HEK293 (cell line): Measurements from ENCODE around the gene LPGAT1.

Experiments used
- FEZF1 ChIP-seq: fragments of 450-650 bp; formaldehyde crosslinking; IDR thresholded peaks from 2 replicates; pipeline ENCODE4 v1.5.1; 2016; ENCODE audit warnings: missing biosample characterization, missing genetic modification characterization
- GFI1B ChIP-seq: fragments of 450-650 bp; formaldehyde crosslinking; IDR thresholded peaks from 2 replicates; pipeline ENCODE4 v1.5.1; 2016; ENCODE audit warnings: missing biosample characterization, missing genetic modification characterization
- KLF1 ChIP-seq: fragments of 450-650 bp; formaldehyde crosslinking; IDR thresholded peaks from 2 replicates; pipeline ENCODE4 v1.5.1; 2016; ENCODE audit warnings: missing biosample characterization, missing genetic modification characterization
- KLF16 ChIP-seq: fragments of 450-650 bp; formaldehyde crosslinking; IDR thresholded peaks from 2 replicates; pipeline ENCODE4 v1.5.1; 2017; ENCODE audit warnings: missing biosample characterization, missing genetic modification characterization
- MZF1 ChIP-seq: fragments of 450-650 bp; formaldehyde crosslinking; IDR thresholded peaks from 2 replicates; pipeline ENCODE4 v1.5.1; 2017; ENCODE audit warnings: missing biosample characterization, missing genetic modification characterization, borderline replicate concordance
- SALL2 ChIP-seq: fragments of 450-650 bp; formaldehyde crosslinking; IDR thresholded peaks from 2 replicates; pipeline ENCODE4 v1.5.0; 2017; ENCODE audit warnings: missing biosample characterization, mild to moderate bottlenecking, missing genetic modification characterization, borderline replicate concordance
- SCRT2 ChIP-seq: fragments of 450-650 bp; formaldehyde crosslinking; IDR thresholded peaks from 2 replicates; pipeline ENCODE4 v1.5.1; 2016; ENCODE audit warnings: missing biosample characterization, missing genetic modification characterization
- TRIM28 ChIP-seq: IDR thresholded peaks from 2 replicates; pipeline ENCODE4 v1.6.1; 2011; ENCODE audit warnings: low read length, control low read depth, borderline replicate concordance
- WT1 ChIP-seq: fragments of 450-650 bp; formaldehyde crosslinking; IDR thresholded peaks from 2 replicates; pipeline ENCODE4 v1.5.1; 2016; ENCODE audit warnings: missing biosample characterization, missing genetic modification characterization
- ZNF184 ChIP-seq: fragments of 450-650 bp; IDR thresholded peaks from 2 replicates; pipeline ENCODE4 v1.5.1; 2018; ENCODE audit warnings: missing biosample characterization, mild to moderate bottlenecking, missing genetic modification characterization
- ZNF2 ChIP-seq: fragments of 450-650 bp; formaldehyde crosslinking; IDR thresholded peaks from 2 replicates; pipeline ENCODE4 v1.5.1; 2016; ENCODE audit warnings: missing biosample characterization, missing genetic modification characterization
- ZNF239 ChIP-seq: fragments of 450-650 bp; formaldehyde crosslinking; IDR thresholded peaks from 2 replicates; pipeline ENCODE4 v1.5.1; 2016; ENCODE audit warnings: missing biosample characterization, missing genetic modification characterization
- ZNF324 ChIP-seq: fragments of 450-650 bp; formaldehyde crosslinking; IDR thresholded peaks from 2 replicates; pipeline ENCODE4 v1.5.1; 2016; ENCODE audit warnings: missing biosample characterization, missing genetic modification characterization
- ZNF391 ChIP-seq: fragments of 450-650 bp; formaldehyde crosslinking; IDR thresholded peaks from 2 replicates; pipeline ENCODE4 v1.5.1; 2016; ENCODE audit warnings: low read depth, missing biosample characterization, missing genetic modification characterization, borderline replicate concordance
- ZNF394 ChIP-seq: fragments of 450-650 bp; formaldehyde crosslinking; IDR thresholded peaks from 2 replicates; pipeline ENCODE4 v1.5.1; 2016; ENCODE audit warnings: missing biosample characterization, missing genetic modification characterization, mild to moderate bottlenecking, moderate library complexity, borderline replicate concordance
- ZNF404 ChIP-seq: fragments of 450-650 bp; formaldehyde crosslinking; IDR thresholded peaks from 2 replicates; pipeline ENCODE4 v1.5.1; 2017; ENCODE audit warnings: missing biosample characterization, missing genetic modification characterization
- ZNF585B ChIP-seq: fragments of 450-650 bp; formaldehyde crosslinking; IDR thresholded peaks from 2 replicates; pipeline ENCODE4 v1.5.1; 2016; ENCODE audit warnings: missing biosample characterization, missing genetic modification characterization
- ZNF629 ChIP-seq: fragments of 450-650 bp; formaldehyde crosslinking; IDR thresholded peaks from 2 replicates; pipeline ENCODE4 v1.5.1; 2017; ENCODE audit warnings: missing biosample characterization, missing genetic modification characterization
- ZNF654 ChIP-seq: fragments of 450-650 bp; formaldehyde crosslinking; IDR thresholded peaks from 2 replicates; pipeline ENCODE4 v1.5.1; 2016; ENCODE audit warnings: low read depth, missing biosample characterization, missing genetic modification characterization
- ZNF660 ChIP-seq: fragments of 450-650 bp; IDR thresholded peaks from 2 replicates; pipeline ENCODE4 v1.5.1; 2018; ENCODE audit warnings: missing biosample characterization, mild to moderate bottlenecking, missing genetic modification characterization
- ZNF747 ChIP-seq: fragments of 450-650 bp; formaldehyde crosslinking; IDR thresholded peaks from 2 replicates; pipeline ENCODE4 v1.5.1; 2016; ENCODE audit warnings: missing biosample characterization, missing genetic modification characterization
- ZNF776 ChIP-seq: fragments of 450-650 bp; formaldehyde crosslinking; IDR thresholded peaks from 2 replicates; pipeline ENCODE4 v1.5.0; 2017; ENCODE audit warnings: missing biosample characterization, missing genetic modification characterization, borderline replicate concordance
- TF ChIP-seq, protein P1 (sequence below): fragments of 450-650 bp; formaldehyde crosslinking; IDR thresholded peaks from 2 replicates; pipeline ENCODE4 v1.5.1; 2017; ENCODE audit warnings: missing biosample characterization, missing genetic modification characterization
- TF ChIP-seq, protein P2 (sequence below): fragments of 450-650 bp; formaldehyde crosslinking; IDR thresholded peaks from 2 replicates; pipeline ENCODE4 v1.5.1; 2016; ENCODE audit warnings: missing biosample characterization, missing genetic modification characterization
- TF ChIP-seq, protein P3 (sequence below): fragments of 450-650 bp; formaldehyde crosslinking; optimal IDR thresholded peaks from 2 replicates; pipeline ENCODE3; 2016; ENCODE audit warnings: missing biosample characterization, mild to moderate bottlenecking, missing genetic modification characterization
- TF ChIP-seq, protein P4 (sequence below): fragments of 450-650 bp; formaldehyde crosslinking; IDR thresholded peaks from 2 replicates; pipeline ENCODE4 v1.5.1; 2017; ENCODE audit warnings: missing biosample characterization, missing genetic modification characterization
- TF ChIP-seq, protein P5 (sequence below): fragments of 450-650 bp; formaldehyde crosslinking; IDR thresholded peaks from 2 replicates; pipeline ENCODE4 v1.5.1; 2017; ENCODE audit warnings: missing biosample characterization, missing genetic modification characterization
- TF ChIP-seq, protein P6 (sequence below): fragments of 450-650 bp; formaldehyde crosslinking; IDR thresholded peaks from 2 replicates; pipeline ENCODE4 v1.5.1; 2016; ENCODE audit warnings: missing biosample characterization, missing genetic modification characterization

Gene LPGAT1

DNA sequence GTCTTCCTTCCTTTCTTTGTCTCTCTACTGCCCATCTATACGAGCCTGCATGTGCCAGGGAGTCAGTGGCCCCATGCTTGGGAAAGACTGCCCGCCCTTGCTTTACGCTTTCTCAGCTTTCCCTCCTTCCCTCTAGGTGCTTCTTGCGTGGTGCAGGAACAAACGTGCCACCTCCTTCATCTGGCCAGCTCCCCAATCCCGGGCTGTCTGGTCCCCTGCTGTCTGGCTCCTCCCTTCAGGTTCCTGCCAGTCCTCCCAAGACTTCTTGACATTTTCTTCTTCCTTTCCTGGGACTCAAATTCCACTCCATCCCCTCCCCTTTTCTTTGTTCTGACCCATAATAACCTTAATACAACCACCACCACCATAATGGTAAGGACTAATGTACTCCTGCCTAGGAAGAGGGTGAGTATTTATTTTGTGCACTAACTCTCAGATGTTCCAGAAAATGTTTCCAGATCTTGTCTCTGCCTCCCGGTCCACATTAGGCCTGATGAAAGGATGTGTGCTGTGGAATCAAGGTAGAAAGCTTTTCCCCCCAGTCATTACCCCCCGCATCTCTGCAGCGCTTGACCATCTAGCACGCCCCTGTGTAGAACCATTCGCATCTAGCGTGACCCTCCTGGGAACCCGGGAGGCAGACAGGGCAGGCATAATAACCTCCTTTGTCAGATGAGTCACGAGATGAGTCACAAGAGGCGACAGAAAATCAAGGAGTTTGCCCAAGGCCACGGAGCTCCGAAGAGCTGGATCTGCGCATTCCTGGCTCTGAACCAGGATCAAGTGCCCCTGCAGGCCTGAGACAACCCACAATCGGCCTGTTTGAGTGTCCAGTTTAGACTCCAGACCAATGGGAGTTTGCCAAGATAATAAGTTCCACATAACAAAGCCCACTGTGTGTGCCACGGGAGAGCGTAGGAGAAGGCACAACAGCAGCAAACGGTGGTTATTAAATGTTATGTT is 95.1 kb downstream of the LPGAT1 start (continued):
- TF ChIP-seq SCRT2 (tag by site-specific recombination): peak; percentile 54
- TF ChIP-seq, protein P1, sequence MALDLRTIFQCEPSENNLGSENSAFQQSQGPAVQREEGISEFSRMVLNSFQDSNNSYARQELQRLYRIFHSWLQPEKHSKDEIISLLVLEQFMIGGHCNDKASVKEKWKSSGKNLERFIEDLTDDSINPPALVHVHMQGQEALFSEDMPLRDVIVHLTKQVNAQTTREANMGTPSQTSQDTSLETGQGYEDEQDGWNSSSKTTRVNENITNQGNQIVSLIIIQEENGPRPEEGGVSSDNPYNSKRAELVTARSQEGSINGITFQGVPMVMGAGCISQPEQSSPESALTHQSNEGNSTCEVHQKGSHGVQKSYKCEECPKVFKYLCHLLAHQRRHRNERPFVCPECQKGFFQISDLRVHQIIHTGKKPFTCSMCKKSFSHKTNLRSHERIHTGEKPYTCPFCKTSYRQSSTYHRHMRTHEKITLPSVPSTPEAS (tag by site-specific recombination): no peak
- TF ChIP-seq FEZF1 (tag by site-specific recombination): 0 out of 2 replicates have a peak, but pooled peaks have one; percentile 15
- no peak for TF ChIP-seq SALL2 (tag by site-specific recombination)
- TF ChIP-seq ZNF184: no peak
- TF ChIP-seq, protein P2, sequence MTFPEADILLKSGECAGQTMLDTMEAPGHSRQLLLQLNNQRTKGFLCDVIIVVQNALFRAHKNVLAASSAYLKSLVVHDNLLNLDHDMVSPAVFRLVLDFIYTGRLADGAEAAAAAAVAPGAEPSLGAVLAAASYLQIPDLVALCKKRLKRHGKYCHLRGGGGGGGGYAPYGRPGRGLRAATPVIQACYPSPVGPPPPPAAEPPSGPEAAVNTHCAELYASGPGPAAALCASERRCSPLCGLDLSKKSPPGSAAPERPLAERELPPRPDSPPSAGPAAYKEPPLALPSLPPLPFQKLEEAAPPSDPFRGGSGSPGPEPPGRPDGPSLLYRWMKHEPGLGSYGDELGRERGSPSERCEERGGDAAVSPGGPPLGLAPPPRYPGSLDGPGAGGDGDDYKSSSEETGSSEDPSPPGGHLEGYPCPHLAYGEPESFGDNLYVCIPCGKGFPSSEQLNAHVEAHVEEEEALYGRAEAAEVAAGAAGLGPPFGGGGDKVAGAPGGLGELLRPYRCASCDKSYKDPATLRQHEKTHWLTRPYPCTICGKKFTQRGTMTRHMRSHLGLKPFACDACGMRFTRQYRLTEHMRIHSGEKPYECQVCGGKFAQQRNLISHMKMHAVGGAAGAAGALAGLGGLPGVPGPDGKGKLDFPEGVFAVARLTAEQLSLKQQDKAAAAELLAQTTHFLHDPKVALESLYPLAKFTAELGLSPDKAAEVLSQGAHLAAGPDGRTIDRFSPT (tag by site-specific recombination): peak; percentile 92
- TF ChIP-seq ZNF404 (tag by site-specific recombination): no peak
- TF ChIP-seq ZNF776 (tag by site-specific recombination): no peak
- TF ChIP-seq, protein P3, sequence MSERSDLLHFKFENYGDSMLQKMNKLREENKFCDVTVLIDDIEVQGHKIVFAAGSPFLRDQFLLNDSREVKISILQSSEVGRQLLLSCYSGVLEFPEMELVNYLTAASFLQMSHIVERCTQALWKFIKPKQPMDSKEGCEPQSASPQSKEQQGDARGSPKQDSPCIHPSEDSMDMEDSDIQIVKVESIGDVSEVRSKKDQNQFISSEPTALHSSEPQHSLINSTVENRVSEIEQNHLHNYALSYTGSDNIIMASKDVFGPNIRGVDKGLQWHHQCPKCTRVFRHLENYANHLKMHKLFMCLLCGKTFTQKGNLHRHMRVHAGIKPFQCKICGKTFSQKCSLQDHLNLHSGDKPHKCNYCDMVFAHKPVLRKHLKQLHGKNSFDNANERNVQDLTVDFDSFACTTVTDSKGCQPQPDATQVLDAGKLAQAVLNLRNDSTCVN (tag by site-specific recombination): peak; percentile 17
- no peak for TF ChIP-seq KLF1
- TF ChIP-seq, protein P4, sequence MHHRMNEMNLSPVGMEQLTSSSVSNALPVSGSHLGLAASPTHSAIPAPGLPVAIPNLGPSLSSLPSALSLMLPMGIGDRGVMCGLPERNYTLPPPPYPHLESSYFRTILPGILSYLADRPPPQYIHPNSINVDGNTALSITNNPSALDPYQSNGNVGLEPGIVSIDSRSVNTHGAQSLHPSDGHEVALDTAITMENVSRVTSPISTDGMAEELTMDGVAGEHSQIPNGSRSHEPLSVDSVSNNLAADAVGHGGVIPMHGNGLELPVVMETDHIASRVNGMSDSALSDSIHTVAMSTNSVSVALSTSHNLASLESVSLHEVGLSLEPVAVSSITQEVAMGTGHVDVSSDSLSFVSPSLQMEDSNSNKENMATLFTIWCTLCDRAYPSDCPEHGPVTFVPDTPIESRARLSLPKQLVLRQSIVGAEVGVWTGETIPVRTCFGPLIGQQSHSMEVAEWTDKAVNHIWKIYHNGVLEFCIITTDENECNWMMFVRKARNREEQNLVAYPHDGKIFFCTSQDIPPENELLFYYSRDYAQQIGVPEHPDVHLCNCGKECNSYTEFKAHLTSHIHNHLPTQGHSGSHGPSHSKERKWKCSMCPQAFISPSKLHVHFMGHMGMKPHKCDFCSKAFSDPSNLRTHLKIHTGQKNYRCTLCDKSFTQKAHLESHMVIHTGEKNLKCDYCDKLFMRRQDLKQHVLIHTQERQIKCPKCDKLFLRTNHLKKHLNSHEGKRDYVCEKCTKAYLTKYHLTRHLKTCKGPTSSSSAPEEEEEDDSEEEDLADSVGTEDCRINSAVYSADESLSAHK (tag by site-specific recombination): no peak
- no peak for TF ChIP-seq ZNF585B (tag by site-specific recombination)
- TF ChIP-seq ZNF391 (tag by site-specific recombination): no peak
- peak; percentile 79 for TF ChIP-seq ZNF629
- peak; percentile 60; the same call in 1 of the 2 replicates for TF ChIP-seq ZNF324 (tag by site-specific recombination)
- no peak for TF ChIP-seq ZNF239 (tag by site-specific recombination)
- TF ChIP-seq ZNF654 (tag by site-specific recombination): no peak
- no peak for TF ChIP-seq MZF1 (tag by site-specific recombination)
- TF ChIP-seq ZNF394: peak; percentile 63; the same call in 1 of the 2 replicates
- TF ChIP-seq GFI1B (tag by site-specific recombination): no peak
- peak; percentile 63; the same call in 1 of the 2 replicates for TF ChIP-seq TRIM28
- no peak for TF ChIP-seq KLF16
- TF ChIP-seq ZNF2 (tag by site-specific recombination): no peak; the same call in 1 of the 2 replicates
- TF ChIP-seq ZNF747 (tag by site-specific recombination): no peak
- peak; percentile 87 for TF ChIP-seq ZNF660 (tag by site-specific recombination)
- TF ChIP-seq, protein P5, sequence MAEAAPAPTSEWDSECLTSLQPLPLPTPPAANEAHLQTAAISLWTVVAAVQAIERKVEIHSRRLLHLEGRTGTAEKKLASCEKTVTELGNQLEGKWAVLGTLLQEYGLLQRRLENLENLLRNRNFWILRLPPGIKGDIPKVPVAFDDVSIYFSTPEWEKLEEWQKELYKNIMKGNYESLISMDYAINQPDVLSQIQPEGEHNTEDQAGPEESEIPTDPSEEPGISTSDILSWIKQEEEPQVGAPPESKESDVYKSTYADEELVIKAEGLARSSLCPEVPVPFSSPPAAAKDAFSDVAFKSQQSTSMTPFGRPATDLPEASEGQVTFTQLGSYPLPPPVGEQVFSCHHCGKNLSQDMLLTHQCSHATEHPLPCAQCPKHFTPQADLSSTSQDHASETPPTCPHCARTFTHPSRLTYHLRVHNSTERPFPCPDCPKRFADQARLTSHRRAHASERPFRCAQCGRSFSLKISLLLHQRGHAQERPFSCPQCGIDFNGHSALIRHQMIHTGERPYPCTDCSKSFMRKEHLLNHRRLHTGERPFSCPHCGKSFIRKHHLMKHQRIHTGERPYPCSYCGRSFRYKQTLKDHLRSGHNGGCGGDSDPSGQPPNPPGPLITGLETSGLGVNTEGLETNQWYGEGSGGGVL: peak; percentile 59
- TF ChIP-seq, protein P6, sequence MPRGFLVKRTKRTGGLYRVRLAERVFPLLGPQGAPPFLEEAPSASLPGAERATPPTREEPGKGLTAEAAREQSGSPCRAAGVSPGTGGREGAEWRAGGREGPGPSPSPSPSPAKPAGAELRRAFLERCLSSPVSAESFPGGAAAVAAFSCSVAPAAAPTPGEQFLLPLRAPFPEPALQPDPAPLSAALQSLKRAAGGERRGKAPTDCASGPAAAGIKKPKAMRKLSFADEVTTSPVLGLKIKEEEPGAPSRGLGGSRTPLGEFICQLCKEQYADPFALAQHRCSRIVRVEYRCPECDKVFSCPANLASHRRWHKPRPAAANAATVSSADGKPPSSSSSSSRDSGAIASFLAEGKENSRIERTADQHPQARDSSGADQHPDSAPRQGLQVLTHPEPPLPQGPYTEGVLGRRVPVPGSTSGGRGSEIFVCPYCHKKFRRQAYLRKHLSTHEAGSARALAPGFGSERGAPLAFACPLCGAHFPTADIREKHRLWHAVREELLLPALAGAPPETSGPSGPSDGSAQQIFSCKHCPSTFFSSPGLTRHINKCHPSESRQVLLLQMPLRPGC (tag by site-specific recombination): peak; percentile 73; the same call in 1 of the 2 replicates
- peak; percentile 87 for TF ChIP-seq WT1 (tag by site-specific recombination)
